Raji (cell line): Measurements from ENCODE around the gene NSUN7.

Experiments
- POLR2A ChIP-seq: IDR thresholded peaks from 2 replicates; pipeline ENCODE4 v1.6.1; 2011; ENCODE audit warnings: low read depth, low read length, control low read depth; ENCODE audit not compliant: insufficient read depth

Gene NSUN7

DNA sequence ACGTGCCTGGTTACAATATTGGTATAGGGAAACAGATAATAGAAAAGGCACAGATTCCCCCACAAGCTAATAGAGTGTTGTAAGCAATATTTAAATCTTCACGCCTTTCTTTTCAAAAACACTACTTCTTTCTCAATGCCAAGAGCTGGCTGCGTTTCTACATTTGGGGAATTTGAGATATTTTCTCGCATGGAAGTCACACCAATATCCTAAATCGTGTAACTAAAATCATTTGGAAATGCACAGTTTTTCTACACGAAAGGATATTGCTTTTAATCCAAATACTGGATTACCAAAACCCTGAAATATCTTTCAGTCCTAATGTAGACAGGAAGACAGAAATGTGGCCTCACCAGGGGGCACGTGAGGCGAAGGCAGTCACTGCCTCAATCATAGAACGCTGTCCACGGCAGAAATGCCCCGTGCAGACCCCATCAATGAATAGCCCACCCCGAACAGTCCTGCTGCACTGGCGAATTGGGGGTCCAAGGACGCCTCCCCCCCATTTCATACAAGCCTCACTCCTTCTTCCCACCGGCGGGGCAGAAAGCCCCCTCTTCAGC, 106.6 kb downstream of the NSUN7 start:
- no peak for TF ChIP-seq POLR2A

GRCh38 chr4:40856840-40857362, 107.1 kb downstream of the NSUN7 start:
- no peak for TF ChIP-seq POLR2A

DNA sequence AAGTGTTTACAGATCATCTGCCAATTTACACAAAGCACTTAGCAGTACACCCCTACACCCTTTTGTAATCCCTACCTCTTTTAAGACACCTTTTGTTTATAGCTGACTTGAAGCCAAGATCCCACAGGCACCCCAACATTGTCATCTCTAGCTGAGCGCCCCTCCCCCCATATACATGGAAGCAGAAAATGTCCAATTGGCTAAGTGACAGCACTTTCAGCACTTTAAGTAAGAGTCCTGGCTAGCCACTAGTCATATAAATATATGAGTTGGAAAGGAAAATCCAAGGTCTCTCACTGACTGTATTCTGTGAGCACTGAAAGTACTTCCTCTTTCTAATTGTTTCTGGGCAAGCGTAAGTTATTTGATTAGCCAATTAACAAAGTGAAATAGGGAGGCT, 108.2 kb downstream of the NSUN7 start:
- no peak for TF ChIP-seq POLR2A

GRCh38 chr4:40858962-40859361, 109.2 kb downstream of the NSUN7 start:
- TF ChIP-seq POLR2A = no peak
